Smooth muscle cell (in vitro differentiated cells): Measurements from ENCODE around the gene NRTN. TPM values are rescaled to one million over a fixed set of nuclear protein-coding genes. Genes with fewer than 3 reads are reported as not detected.

ENCODE experiments used
- DNase-seq: peaks from one replicate; lab custom pipeline; 2025; ENCODE audit not compliant: unreplicated experiment; lab: John Stamatoyannopoulos, UW
- H2AFZ ChIP-seq: fragments of 200-600 bp; sonication (generic); 2 replicates; pipeline ENCODE4 v1.6.0; 2016; ENCODE audit warnings: antibody characterized with exemption, low read depth, mild to moderate bottlenecking
- H3F3A ChIP-seq: fragments of 200-600 bp; sonication (generic); 2 replicates; pipeline ENCODE4 v1.6.0; 2017; ENCODE audit warnings: antibody characterized with exemption, low read depth
- H3K27ac ChIP-seq: fragments of 200-600 bp; sonication (generic); 2 replicates; pipeline ENCODE4 v1.5.1; 2016; ENCODE audit warnings: low read depth, mild to moderate bottlenecking
- H3K27me3 ChIP-seq: fragments of 200-600 bp; sonication (generic); 2 replicates; pipeline ENCODE4 v1.6.1; 2016; ENCODE audit warnings: low read depth, mild to moderate bottlenecking
- H3K36me3 ChIP-seq: fragments of 200-600 bp; sonication (generic); 2 replicates; pipeline ENCODE4 v1.5.1; 2016; ENCODE audit warnings: low read depth
- H3K4me1 ChIP-seq: fragments of 200-600 bp; sonication (generic); 2 replicates; pipeline ENCODE4 v1.5.1; 2016; ENCODE audit warnings: low read depth
- H3K4me2 ChIP-seq: fragments of 200-600 bp; sonication (generic); 2 replicates; pipeline ENCODE4 v1.6.0; 2016; ENCODE audit warnings: mild to moderate bottlenecking
- H3K4me3 ChIP-seq: fragments of 200-600 bp; sonication (generic); 2 replicates; pipeline ENCODE4 v1.5.1; 2016; ENCODE audit warnings: mild to moderate bottlenecking
- H3K79me2 ChIP-seq: fragments of 200-600 bp; sonication (generic); 2 replicates; pipeline ENCODE4 v1.6.0; 2016; ENCODE audit warnings: low read depth, mild to moderate bottlenecking
- H3K9ac ChIP-seq: fragments of 200-600 bp; sonication (generic); 2 replicates; pipeline ENCODE4 v1.6.0; 2016; ENCODE audit warnings: low read depth
- H3K9me3 ChIP-seq: fragments of 200-600 bp; sonication (generic); replicated peaks from 2 replicates; pipeline ENCODE4 v1.5.1; 2016; ENCODE audit warnings: low read depth
- H4K20me1 ChIP-seq: fragments of 200-600 bp; sonication (generic); 2 replicates; pipeline ENCODE4 v1.6.0; 2016; ENCODE audit warnings: low read depth
- WGBS: methylation state at CpG from one replicate; pipeline ENCODE4 v1.1.7; 2016; ENCODE audit warnings: low lambda C conversion rate; 5-methylcytosine and 5-hydroxymethylcytosine counted together
- polyA plus RNA-seq: library from polyadenylated mRNA; unstranded; fragments of >200 nt; fragmentation: Nextera tagmentation; extraction: Ambion mirVana; gene quantifications from 2 replicates; pipeline ENCODE4 v1.2.1, GENCODE V29; 2016
- total RNA-seq: library from RNA; depleted of rRNA; stranded (reverse); fragments of >200 nt; gene quantifications from 2 replicates; pipeline ENCODE4 v1.2.3, GENCODE V29; 2014
- TF ChIP-seq, protein P1 (sequence below): fragments of 200-600 bp; sonication (generic); IDR thresholded peaks from 2 replicates; pipeline ENCODE4 v1.5.1; 2017; ENCODE audit warnings: borderline replicate concordance, mild to moderate bottlenecking, antibody characterized with exemption; ENCODE audit not compliant: insufficient read depth, poor library complexity, severe bottlenecking

NRTN gene
- total and polyA plus RNA-seq, 2 experiments from 2014 or later, result 2.2 to 5.4 TPM

DNA sequence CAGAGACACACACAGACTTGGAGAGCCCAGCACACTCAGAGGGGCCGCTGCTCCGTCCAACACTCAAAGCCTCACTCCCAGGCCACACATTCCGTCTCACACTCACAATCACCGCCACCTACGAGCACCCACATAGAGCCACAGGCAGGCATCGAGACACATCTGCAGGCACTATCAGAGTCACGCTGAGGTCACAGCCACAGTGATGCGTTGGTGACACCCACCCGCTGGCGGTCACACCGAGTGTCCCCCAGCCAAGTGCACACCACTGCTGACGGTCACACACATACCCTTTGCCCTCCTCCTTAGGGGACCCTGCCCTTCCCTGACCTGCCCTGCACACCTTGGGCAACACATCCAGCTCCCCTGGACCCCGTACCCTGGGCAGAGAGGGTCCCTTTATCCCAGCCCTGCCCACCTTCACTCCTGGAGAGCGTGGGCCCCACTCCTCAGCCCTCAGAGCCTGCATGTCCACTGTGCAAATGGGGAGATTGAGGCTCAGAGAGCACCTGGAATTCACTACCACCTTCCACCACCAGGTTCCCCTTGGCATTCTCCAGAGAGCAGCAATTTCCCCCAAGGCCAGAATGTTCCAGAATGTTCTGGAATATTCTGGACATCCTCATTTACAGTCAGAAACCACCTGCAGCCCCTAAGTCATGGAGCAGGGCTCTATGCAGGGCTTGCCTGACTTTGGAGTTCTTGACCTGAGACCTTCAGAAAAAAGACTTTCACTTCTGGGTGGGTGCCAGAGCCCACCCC, 60.0 kb downstream of the NRTN start:
- Histone ChIP-seq H3K4me2 (no peak overlapping the region), H3K9ac (no peak overlapping the region), H3K27ac (no peak overlapping the region), H3K9me3 (no peaks in the 10 kb centered on the region), H2AFZ (no peak overlapping the region), H3K27me3 (no peaks in the 10 kb centered on the region), H3K79me2 (no peaks in the 10 kb centered on the region), H3K4me3 (no peak overlapping the region), H4K20me1 (no peaks in the 10 kb centered on the region), H3F3A (no peaks in the 10 kb centered on the region), H3K36me3 (no peaks in the 10 kb centered on the region), H3K4me1 (no peaks in the 10 kb centered on the region)
- TF ChIP-seq, protein P1, sequence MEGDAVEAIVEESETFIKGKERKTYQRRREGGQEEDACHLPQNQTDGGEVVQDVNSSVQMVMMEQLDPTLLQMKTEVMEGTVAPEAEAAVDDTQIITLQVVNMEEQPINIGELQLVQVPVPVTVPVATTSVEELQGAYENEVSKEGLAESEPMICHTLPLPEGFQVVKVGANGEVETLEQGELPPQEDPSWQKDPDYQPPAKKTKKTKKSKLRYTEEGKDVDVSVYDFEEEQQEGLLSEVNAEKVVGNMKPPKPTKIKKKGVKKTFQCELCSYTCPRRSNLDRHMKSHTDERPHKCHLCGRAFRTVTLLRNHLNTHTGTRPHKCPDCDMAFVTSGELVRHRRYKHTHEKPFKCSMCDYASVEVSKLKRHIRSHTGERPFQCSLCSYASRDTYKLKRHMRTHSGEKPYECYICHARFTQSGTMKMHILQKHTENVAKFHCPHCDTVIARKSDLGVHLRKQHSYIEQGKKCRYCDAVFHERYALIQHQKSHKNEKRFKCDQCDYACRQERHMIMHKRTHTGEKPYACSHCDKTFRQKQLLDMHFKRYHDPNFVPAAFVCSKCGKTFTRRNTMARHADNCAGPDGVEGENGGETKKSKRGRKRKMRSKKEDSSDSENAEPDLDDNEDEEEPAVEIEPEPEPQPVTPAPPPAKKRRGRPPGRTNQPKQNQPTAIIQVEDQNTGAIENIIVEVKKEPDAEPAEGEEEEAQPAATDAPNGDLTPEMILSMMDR, result peak; percentile 19
- WGBS, result 89% methylated on average over 14 of the region's 14 CpGs
- DNase-seq, result no peak

DNA sequence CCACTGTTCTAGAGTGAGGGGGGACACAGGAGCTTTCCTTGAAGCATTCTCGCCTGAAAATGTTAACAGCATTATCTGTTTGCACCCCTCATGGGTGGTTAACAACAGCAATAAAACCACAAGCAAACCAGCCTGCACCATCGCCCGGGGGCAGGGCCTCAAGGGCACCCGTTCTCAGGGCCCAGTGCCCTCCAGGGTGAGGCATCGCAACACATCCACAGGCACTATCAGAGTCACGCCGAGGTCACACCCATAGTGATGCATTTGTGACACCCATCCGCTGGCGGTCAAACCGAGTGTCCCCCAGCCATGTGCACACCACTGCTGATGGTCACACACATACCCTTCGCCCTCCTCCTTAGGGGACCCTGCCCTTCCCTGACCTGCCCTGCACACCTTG, 60.9 kb downstream of the NRTN start:
- no peak overlapping the region for H3K4me2 ChIP-seq
- no peaks in the 10 kb centered on the region for H3K27me3 ChIP-seq
- no peaks in the 10 kb centered on the region for H3K36me3 ChIP-seq
- H3K9me3 ChIP-seq, result no peaks in the 10 kb centered on the region
- H3K4me3 ChIP-seq, result no peak overlapping the region
- H3F3A ChIP-seq, result no peaks in the 10 kb centered on the region
- no peak overlapping the region for H3K27ac ChIP-seq
- DNase-seq, result no peak
- H4K20me1 ChIP-seq, result no peaks in the 10 kb centered on the region
- no peaks in the 10 kb centered on the region for H3K79me2 ChIP-seq
- TF ChIP-seq, protein P1, result no peak
- no peaks in the 10 kb centered on the region for H3K4me1 ChIP-seq
- 90% methylated on average over 11 of the region's 11 CpGs for WGBS
- H3K9ac ChIP-seq, result no peak overlapping the region
- no peak overlapping the region for H2AFZ ChIP-seq

DNA sequence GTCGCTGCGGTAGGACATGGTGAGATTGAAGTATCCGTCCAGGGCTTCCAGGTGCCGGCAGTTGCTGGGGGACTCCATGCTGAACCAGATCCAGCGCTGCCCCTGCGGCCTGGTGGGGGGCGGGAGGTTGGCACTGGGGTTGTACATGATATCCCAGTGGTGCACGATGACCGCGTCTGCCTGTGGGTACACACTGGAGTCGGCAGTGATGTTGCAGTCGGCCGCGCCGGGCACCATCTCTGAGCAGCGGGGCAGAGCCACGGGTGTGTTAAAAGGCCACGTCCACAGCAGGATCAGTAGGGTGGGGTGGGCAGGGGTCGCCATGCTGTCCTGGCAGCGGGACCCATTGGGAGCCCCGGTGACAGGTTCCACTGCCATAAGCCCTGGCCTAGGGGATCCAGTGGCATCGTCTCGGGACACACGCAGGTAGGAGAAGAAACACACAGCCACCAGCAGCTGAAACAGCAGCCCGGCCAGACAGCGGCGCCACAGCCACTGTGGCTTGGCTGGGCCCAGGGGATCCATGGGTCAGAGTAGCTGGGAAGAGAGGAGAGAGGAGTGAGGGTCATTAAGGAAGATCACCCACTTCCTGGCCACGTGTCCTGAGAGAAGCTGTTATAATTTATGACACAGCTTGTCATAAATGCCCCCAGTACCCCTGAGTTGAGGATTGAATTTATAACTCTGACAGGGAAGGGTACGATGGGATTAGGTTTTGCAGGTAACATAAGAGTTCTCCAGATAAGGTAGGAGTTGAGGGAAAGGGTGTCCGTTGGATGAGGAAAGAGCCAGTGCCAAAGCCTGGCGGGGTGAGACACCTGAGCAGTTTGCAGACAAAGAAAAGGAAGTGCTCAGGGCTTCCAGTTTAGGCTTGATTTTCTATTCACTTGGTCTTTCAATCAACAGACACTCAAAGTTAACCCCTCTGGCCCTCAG, 62.6 kb downstream of the NRTN start:
- WGBS, result 91% methylated on average over 31 of the region's 31 CpGs
- H3K9me3 ChIP-seq, result no peaks in the 10 kb centered on the region
- H3K4me1 ChIP-seq, result no peaks in the 10 kb centered on the region
- no peak for DNase-seq
- H4K20me1 ChIP-seq, result no peaks in the 10 kb centered on the region
- TF ChIP-seq, protein P1, result no peak
- H3K9ac ChIP-seq, result no peak overlapping the region
- H3K27ac ChIP-seq, result no peak overlapping the region
- H3K27me3 ChIP-seq, result no peaks in the 10 kb centered on the region
- H3K4me2 ChIP-seq, result no peak overlapping the region
- no peaks in the 10 kb centered on the region for H3K79me2 ChIP-seq
- no peak overlapping the region for H3K4me3 ChIP-seq
- no peaks in the 10 kb centered on the region for H3K36me3 ChIP-seq
- H2AFZ ChIP-seq, result no peak overlapping the region
- no peaks in the 10 kb centered on the region for H3F3A ChIP-seq
